NCI-H2196 treated with DMSO at 0.1 percent for 48 hours (cell line): Measurements from ENCODE around the gene SMARCB1.

Experiments
- DNase-seq: peaks from one replicate; lab custom pipeline; 2025; ENCODE audit not compliant: unreplicated experiment; lab: John Stamatoyannopoulos, UW

The SMARCB1 gene

GRCh38 chr22:23801886-23802377 is 15.2 kb downstream of the SMARCB1 start:
- DNase-seq, result no peak

DNA sequence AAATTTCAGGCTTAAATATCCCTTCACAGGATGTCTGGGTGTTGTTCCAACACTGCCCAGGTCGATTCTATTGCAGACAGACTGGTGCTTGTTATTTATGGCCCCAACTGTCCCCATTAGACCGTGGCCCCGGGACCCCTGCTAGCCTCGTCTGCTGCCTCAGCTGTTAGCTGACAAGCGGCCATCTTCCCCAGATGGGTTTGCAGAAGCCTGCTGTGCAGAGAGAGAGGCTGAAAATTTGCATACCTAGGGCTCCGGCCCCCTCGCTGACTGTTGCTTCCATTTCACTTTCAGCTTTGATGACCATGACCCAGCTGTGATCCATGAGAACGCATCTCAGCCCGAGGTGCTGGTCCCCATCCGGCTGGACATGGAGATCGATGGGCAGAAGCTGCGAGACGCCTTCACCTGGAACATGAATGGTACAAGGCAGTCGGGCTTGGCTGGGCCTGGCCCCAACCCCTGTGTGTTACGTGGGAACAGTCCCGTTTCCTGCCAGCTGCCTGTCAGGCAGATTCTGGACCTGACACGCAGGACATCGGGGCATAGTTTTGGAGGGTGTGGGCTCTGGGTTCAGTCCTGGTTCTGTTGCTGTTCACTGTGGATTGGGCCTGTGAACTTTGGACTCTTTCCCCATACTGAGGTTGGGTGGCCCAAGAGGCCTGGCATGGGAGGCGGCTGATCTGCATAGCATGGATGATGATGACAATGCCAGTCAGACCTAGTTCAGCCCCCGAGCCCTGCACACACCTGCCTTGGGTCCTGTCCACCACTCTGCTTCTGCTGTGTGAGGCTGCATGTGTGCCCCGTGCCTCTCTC is 16.4 kb downstream of the SMARCB1 start:
- DNase-seq, result no peak

DNA sequence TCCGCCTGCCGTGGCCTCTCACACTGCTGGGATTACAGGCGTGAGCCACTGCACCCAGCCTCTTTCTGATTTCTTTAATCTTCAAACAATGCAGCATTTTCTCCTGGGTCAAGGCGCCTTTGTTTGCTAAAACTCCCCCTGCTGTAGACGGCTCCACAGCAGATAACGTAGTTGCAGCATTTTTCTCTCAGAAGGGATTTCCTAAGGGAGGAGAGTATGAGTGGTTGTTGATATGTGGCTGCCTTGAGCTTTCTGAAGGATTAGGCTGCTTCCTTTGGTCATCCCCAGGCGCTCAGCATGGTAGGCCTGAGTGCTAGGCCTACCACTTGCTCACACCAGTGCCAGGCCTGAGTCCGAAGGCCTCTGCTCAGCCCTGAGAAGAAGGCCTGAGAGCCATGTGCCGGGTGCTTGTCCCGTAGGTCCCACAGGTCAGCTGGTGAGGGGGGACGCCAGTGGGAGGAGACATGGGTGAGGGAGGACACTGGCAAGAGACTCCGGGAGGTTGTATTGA is 18.1 kb downstream of the SMARCB1 start:
- DNase-seq, result no peak

GRCh38 chr22:23806837-23807236 is 20.1 kb downstream of the SMARCB1 start:
- no peak for DNase-seq

GRCh38 chr22:23812378-23812777 is 25.6 kb downstream of the SMARCB1 start:
- DNase-seq, result no peak

- DNase-seq, result no peak
These were observed 28.9 kb downstream of the SMARCB1 start for GRCh38 chr22:23815541-23816155.

DNA sequence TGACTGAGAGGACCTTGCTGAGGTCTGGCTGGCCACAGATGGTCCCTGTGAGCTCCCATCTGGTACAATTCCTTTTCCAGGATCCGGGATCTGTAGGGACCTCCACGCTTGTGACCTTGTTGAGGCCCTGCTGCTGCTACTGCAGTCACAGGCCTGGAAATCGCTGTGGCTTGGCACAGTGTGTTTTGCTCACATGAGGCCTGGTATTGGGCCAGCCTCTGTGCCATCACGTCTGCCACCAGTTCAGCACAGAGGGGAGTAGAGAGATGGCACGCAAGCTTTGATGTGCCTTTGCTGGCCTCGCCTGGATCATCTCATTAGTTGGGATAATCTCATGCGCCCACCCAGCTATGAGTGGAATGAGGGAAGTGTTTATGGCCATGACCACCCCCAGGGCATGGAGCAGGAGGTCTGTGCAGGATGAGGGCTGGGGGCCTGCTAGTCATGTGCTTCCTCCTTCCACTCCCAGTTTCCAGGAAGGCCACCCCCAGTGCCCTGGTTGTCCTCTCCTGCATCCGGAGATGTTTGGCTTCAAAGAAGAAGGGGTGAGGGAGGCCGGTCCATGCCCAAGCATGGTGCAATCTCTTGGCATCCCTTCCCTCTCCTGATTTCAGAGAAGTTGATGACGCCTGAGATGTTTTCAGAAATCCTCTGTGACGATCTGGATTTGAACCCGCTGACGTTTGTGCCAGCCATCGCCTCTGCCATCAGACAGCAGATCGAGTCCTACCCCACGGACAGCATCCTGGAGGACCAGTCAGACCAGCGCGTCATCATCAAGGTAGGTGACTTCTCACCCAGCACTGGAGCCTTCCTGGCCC is 29.6 kb downstream of the SMARCB1 start:
- DNase-seq, result no peak

DNA sequence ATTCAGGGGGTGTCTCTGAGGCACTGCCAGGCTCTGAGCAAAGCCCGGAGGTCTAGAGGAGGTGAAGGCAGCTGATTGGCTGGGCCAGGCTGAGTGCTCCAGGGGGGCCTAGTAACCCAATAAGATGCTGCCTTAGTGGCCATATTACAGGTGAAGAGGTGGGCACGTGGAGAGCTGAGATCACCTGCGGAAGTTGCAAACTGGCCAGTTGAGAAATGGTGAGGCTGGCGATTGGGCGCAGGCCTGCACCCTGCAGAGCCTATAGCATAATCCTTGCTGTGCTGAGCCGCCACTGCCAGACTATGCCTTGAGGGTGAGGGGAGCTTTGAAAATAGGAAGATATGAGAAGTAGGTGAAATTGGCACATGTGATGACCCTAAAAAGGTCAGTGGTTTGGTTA is 30.4 kb downstream of the SMARCB1 start:
- no peak for DNase-seq

DNA sequence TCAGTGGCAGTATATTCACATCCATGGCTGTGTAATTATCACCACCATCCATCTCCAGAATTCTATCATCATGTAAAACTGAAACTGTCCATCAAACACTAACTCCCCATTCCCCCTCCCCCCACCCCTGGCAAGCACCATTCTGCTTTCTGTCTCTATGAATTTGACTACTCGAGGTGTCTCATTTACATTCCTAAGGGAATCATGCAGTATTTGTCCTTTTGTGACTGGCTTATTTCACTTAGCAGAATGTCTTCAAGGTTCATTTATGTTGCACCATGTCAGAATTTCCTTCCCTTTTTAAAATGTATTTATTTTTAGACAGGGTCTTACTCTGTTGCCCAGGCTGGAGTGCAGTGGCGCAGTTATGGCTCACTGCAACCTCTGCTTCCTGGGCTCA is 31.8 kb downstream of the SMARCB1 start:
- no peak for DNase-seq

GRCh38 chr22:23820748-23821211 is 34.0 kb downstream of the SMARCB1 start:
- DNase-seq, result no peak

- DNase-seq, result no peak
These were observed 35.4 kb downstream of the SMARCB1 start for GRCh38 chr22:23822101-23822671.

DNA sequence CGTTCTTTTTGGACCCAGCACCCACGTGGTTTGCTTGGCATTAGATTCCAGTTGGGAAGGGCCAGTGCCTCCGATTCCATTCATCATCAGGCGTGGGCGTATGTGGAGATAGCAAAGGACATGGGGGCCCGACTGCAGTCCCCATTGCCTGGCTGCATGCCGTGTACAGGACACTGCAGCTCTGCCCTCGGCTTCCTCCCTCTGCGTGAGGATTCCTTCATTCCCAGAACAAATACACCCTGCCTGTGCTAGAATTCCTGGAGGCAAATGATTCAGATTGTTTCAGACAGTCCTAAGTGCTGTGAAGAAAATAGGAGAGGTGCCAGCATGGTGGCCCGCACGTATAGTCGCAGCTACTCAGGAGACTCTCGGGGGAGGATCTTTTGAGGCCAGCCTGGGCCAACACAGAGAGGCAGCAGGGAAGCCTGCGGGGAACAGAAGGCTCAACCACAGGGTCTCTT is 36.6 kb downstream of the SMARCB1 start:
- no peak for DNase-seq

DNA sequence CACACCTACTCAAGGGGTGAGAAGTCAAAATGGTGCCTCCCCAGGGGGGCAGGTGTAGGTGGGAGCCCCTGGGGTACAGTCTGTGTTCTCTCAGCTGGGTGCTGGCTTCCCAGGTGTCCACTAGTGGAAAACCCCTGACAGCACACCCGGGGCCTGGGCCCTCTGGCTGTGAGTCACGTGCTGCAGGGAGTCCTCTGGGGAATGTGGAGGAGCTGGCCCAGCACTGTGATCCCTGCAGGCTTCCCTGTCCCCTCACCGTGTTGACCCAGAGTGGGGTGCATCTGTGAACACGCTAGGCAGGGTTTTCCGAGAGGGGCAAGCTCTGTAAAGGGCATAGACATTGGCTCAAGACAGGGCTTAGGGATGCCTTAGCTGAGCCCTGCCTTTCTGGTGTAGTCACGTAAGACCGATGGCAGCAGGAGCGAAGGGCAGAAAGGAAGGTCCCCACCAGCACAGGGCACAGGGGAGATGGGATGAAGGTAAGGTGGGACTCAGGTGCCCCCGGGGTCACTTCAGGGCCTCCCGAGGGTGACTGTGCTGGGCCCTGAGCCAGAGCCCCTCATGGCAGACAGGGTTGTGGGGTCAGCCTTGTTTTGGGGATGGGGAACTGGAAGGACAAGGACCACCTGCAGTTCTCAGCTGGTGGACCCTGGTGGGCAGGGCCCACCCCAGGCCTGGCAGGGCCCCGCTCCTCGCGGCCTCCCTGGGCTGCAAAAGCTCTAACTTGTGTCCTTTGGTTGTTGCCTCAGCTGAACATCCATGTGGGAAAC is 37.9 kb downstream of the SMARCB1 start:
- no peak for DNase-seq

GRCh38 chr22:23825246-23825905 is 38.6 kb downstream of the SMARCB1 start:
- no peak for DNase-seq

- DNase-seq, result no peak
These were observed 40.0 kb downstream of the SMARCB1 start for GRCh38 chr22:23826510-23827350.

DNA sequence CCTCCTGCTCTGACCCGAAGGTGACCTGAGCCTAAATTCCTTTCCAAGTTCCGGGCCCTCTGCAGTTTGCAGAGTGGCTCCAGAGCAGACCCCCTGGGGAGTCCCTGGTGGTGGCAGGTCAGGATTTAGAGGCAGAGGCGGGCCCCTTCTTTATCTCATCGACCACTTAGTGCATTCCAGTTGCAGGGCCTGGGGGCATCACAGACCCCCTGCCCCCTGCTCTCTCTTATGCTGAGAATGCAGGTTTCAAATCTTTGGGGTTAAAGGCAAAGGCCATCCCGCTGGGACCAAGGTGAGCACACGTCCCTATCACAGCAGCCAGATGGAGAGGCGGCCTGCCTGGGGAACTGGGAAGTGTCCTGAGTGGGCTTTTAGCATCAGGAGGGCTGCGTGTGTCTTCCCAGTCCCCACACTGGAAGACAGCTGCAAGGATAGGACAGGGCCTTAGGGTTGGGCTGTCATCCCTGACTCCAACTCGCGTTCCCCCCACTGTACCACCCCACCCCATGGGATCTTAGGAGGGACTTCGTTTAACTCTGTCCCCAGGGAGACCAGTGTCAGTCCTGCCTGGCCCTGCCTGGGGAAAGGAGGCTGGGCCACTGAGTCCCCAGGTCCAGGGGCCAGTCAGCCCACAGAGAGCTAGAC is 40.7 kb downstream of the SMARCB1 start:
- no peak for DNase-seq

DNA sequence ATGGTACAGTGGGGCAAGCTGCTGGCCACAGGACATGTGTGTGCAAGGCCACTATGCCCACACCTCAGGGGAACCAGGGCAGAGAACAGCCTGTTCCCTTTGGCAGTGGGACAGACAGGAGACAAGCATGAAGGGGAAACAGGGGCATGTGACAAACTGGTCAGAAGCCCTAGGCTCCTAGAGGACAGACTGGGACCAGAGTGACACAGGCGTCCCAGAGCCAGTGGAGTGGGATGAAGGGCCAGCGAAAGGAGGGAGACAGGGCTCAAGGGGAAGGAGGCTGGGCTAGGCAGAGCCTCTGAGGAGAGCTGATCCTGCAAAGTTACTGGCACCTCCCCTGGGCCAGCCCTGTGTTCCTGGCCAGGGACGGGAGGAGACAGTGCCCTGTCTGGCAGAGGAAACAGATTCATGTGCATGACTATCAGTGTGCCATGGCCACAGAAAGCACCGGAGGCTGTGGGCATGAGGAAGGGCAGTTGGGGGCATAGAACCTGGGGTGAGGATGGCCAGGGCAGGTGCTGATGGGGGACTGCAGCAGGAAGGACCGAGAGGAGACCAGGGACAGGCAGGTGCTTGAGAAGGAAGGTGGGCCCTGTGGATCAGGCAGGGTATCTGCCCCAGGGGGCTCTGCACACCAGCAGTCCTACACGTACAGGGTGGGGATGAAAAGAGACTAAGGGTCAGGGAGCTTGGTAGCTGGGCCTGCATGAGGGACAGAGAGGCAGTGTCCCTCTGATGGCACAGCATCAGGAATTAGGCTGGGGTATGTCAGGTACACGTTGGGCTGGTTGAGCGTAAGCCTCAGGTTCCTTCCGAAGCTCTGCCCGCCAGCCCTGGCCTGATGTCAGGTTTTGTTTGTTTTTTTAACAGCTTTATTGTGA is 42.3 kb downstream of the SMARCB1 start:
- DNase-seq, result no peak
